Upper lobe of left lung (tissue), 4 donors: ENCODE data around the gene CCSAP.

Experiments
- EP300 ChIP-seq, 4 donors: sonication (generic); formaldehyde crosslinking; IDR thresholded peaks; one replicate each; pipeline ENCODE4 v1.5.1; 2017; ENCODE audit warnings: antibody characterized with exemption in 4 of 4, control low read depth in 2 of 4
- POLR2A ChIP-seq, 4 donors: fragments of 450-650 bp; IDR thresholded peaks; one replicate each; pipeline ENCODE4 v1.5.1; 2016 to 2017; ENCODE audit warnings: antibody characterized with exemption in 4 of 4, mild to moderate bottlenecking in 2 of 4
- POLR2AphosphoS5 ChIP-seq, 2 donors: sonication (generic); formaldehyde crosslinking; IDR thresholded peaks; one replicate each; pipeline ENCODE4 v1.5.1; 2017; ENCODE audit warnings: antibody characterized with exemption in 2 of 2
- TF ChIP-seq, protein P1 (sequence below), 6 experiments: fragments of 450-650 bp in 4 of 6; fragments of 200-600 bp in 2 of 6; sonication (generic) in 2 of 6; IDR thresholded peaks; one replicate each; pipeline ENCODE4 v1.5.1; 2016 to 2019; ENCODE audit warnings: antibody characterized with exemption in 6 of 6

DNA sequence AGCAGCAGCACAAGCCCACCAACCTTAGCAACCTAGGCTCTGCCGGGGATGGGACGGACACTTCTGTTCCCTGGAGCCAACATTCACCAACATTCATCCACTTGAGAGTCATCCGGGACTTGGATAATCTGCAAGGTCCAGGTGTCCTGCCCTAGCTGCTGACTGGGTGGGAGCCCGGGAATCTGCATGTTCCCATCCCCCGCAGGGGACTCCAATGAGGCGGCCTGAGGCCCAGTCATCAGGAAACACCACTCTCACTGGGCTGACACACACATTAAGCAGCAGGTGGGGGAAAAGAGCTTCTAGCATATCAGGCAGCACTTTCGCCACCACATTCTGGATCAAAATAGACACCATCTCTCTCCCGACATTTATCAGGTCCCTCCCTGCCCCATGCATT is 38.4 kb upstream of the CCSAP start:
- TF ChIP-seq POLR2A (IDR thresholded peaks at IDR 0.05) (no peak), POLR2AphosphoS5 (IDR thresholded peaks at IDR 0.05) (no peak), EP300 (IDR thresholded peaks at IDR 0.05) (no peak)
- TF ChIP-seq, protein P1, sequence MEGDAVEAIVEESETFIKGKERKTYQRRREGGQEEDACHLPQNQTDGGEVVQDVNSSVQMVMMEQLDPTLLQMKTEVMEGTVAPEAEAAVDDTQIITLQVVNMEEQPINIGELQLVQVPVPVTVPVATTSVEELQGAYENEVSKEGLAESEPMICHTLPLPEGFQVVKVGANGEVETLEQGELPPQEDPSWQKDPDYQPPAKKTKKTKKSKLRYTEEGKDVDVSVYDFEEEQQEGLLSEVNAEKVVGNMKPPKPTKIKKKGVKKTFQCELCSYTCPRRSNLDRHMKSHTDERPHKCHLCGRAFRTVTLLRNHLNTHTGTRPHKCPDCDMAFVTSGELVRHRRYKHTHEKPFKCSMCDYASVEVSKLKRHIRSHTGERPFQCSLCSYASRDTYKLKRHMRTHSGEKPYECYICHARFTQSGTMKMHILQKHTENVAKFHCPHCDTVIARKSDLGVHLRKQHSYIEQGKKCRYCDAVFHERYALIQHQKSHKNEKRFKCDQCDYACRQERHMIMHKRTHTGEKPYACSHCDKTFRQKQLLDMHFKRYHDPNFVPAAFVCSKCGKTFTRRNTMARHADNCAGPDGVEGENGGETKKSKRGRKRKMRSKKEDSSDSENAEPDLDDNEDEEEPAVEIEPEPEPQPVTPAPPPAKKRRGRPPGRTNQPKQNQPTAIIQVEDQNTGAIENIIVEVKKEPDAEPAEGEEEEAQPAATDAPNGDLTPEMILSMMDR (IDR thresholded peaks at IDR 0.05), result no peak
